GM10266 (cell line): Measurements from ENCODE around the gene SLC4A5.

Source experiments
- DNase-seq: peaks from one replicate; pipeline ENCODE4 v3.0.0; 2012; ENCODE audit errors: extremely low spot score
- CTCF ChIP-seq: IDR thresholded peaks from 2 replicates; pipeline ENCODE4 v1.5.1; 2012; ENCODE audit warnings: mild to moderate bottlenecking, low read depth; ENCODE audit not compliant: control insufficient read depth, insufficient read depth; ENCODE audit errors: missing control alignments

SLC4A5 gene

DNA sequence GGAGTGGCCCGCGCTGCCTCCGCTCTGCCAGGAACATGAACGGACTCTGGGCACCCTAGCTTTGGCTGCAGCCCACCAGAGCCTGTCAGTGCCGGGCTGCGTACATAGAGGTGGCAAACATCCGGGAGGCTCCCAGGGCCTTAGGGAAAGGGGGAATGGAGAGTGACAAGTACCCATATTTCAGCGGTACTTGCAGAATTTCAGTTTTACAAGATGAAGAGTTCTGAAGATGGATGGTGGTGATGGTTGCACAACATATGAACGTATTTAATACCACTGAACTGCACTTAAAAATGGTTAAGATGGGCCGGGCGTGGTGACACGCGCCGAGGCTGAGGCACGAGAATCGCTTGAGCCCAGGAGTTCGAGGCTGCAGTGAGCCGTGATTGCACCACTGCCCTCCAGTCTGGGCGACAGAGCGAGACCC lies 143.9 kb downstream of the SLC4A5 start:
- TF ChIP-seq CTCF = no peak
- no peak for DNase-seq

GRCh38 chr2:74198461-74199274 lies 144.5 kb downstream of the SLC4A5 start, which contains the start of gene MTHFD2:
Gene MTHFD2, plus strand, starts transcription at chr2:74198615. Its CDS starts 27 bp downstream, at chr2:74198642.
- peak; percentile 95 for DNase-seq
- peak; percentile 88 for TF ChIP-seq CTCF

DNA sequence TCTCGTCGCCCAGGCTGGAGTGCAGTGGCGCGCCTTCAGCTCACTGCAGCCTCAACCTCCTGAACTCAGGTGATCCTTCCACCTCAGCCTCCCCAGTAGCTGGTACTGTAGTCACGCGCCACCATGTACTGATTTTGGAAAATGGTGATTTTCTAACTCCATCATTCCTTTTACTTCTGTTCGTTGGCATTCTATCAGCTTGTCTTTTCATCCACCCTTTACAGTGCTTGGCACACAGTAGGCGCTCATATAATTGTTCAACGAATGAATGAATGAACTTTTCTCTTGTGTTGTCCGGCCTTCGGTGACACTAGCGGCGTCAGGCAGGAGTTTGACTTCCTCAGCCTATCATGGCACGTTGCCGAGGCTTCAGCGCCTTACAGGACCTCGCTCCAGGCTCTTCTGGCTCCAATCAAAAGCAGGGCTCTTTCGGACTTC lies 145.2 kb downstream of the SLC4A5 start:
- TF ChIP-seq CTCF = no peak
- DNase-seq = no peak

GRCh38 chr2:74197049-74197448 lies 146.2 kb downstream of the SLC4A5 start:
- DNase-seq = no peak
- TF ChIP-seq CTCF = no peak

- no peak for DNase-seq
- no peak for TF ChIP-seq CTCF
Measured at GRCh38 chr2:74194799-74195198, 148.4 kb downstream of the SLC4A5 start.

DNA sequence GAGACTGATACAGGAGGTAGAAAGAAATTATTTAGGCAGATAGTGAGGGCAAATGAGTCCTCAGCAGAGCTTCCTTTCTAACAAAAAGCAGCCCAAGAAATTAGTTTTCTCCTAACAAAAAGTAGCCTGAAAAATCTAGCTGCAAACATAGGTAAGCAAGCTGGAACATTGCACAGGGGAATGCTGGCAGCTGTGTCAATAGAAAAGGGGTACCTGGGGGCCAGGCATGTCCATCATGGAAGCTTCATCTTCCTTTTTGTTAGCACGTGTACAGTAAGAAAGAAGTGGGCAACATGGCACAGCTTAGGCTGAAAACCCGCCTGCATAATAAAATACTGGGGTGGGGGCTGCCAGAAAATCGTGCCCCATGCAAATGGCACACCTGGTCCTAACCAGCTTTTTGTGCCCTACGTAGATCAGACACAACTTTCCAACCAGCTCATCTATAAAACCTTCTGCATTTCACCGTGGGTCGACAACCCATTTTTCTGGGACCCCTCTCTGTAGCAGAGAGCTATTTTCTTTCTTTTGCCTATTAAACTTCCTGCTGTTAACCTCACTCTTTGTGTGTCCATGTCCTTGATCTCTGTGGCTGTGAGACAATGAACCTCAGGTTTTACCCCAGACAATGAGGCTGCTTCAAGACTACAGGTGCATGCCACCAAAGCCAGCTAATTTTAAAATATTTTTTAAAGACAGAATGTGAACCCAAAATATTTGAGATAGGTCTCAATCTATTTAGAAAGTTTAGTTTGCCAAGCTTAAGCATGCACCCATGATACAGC lies 151.4 kb downstream of the SLC4A5 start:
- no peak for DNase-seq
- TF ChIP-seq CTCF = no peak
